Activated naive CD8-positive, alpha-beta T cell treated with anti-CD3 and anti-CD28 coated beads for 36 hours (primary cell): Measurements from ENCODE around the gene PET100. TPM values are rescaled to one million over a fixed set of nuclear protein-coding genes. Genes with fewer than 3 reads are reported as not detected.

Experiments used
- DNase-seq: peaks from one replicate; pipeline ENCODE4 v3.0.0; 2021
- H3K27ac Mint-ChIP-seq: one replicate; pipeline ENCODE4 v1.8.0; 2022; ENCODE audit warnings: mild to moderate bottlenecking, moderate library complexity, mixed read lengths
- H3K27me3 Mint-ChIP-seq: one replicate; pipeline ENCODE4 v1.8.0; 2022; ENCODE audit warnings: mild to moderate bottlenecking, mixed read lengths
- H3K36me3 Mint-ChIP-seq: one replicate; pipeline ENCODE4 v1.8.0; 2021; ENCODE audit warnings: mild to moderate bottlenecking, mixed read lengths
- H3K4me1 Mint-ChIP-seq: one replicate; pipeline ENCODE4 v1.8.0; 2021; ENCODE audit warnings: mixed read lengths
- H3K4me3 Mint-ChIP-seq: one replicate; pipeline ENCODE4 v1.8.0; 2022; ENCODE audit warnings: mild to moderate bottlenecking, moderate library complexity, mixed read lengths
- H3K9me3 Mint-ChIP-seq: one replicate; pipeline ENCODE4 v1.8.0; 2022; ENCODE audit warnings: mixed read lengths
- total RNA-seq, 2 experiments: library from RNA; stranded (reverse); gene quantifications; one replicate each; pipeline ENCODE4 v1.2.3, GENCODE V29; 2021

PET100 gene
- total RNA-seq, 2 experiments from 2014 or later = 83.7 to 86.0 TPM

GRCh38 chr19:7646426-7646700, 16.8 kb downstream of the PET100 start:
- Mint-ChIP-seq H3K27me3 (no peaks in the 10 kb centered on the region), H3K27ac (no peak overlapping the region), H3K36me3 (peaks cover 4% of the 10 kb centered on the region), H3K4me1 (peaks cover 2% of the 10 kb centered on the region), H3K9me3 (no peaks in the 10 kb centered on the region), H3K4me3 (no peak overlapping the region)
- no peak for DNase-seq

GRCh38 chr19:7647156-7647555, 17.6 kb downstream of the PET100 start:
- no peaks in the 10 kb centered on the region for H3K9me3 Mint-ChIP-seq
- no peak for DNase-seq
- peaks cover 3% of the 10 kb centered on the region for H3K27me3 Mint-ChIP-seq
- no peak overlapping the region for H3K4me3 Mint-ChIP-seq
- H3K4me1 Mint-ChIP-seq = peaks cover 4% of the 10 kb centered on the region
- no peak overlapping the region for H3K27ac Mint-ChIP-seq
- H3K36me3 Mint-ChIP-seq = peaks cover 4% of the 10 kb centered on the region

- no peak for DNase-seq
- Mint-ChIP-seq H3K27me3 (peaks cover 6% of the 10 kb centered on the region), H3K4me1 (peaks cover 10% of the 10 kb centered on the region), H3K4me3 (no peak overlapping the region), H3K36me3 (peaks cover under 1% of the 10 kb centered on the region), H3K27ac (no peak overlapping the region), H3K9me3 (no peaks in the 10 kb centered on the region)
Observed at GRCh38 chr19:7648265-7649014, 18.8 kb downstream of the PET100 start.

GRCh38 chr19:7650148-7650547, 20.6 kb downstream of the PET100 start:
- peaks cover 6% of the 10 kb centered on the region for H3K27me3 Mint-ChIP-seq
- no peak overlapping the region for H3K27ac Mint-ChIP-seq
- no peaks in the 10 kb centered on the region for H3K36me3 Mint-ChIP-seq
- no peaks in the 10 kb centered on the region for H3K9me3 Mint-ChIP-seq
- peaks cover 10% of the 10 kb centered on the region for H3K4me1 Mint-ChIP-seq
- H3K4me3 Mint-ChIP-seq = no peak overlapping the region
- no peak for DNase-seq

GRCh38 chr19:7652061-7652641, 22.6 kb downstream of the PET100 start:
- peak; percentile 79 for DNase-seq
- peak overlapping the region; percentile 73 for H3K27ac Mint-ChIP-seq
- no peaks in the 10 kb centered on the region for H3K9me3 Mint-ChIP-seq
- H3K4me3 Mint-ChIP-seq = peak overlapping the region; percentile 59
- H3K36me3 Mint-ChIP-seq = no peaks in the 10 kb centered on the region
- H3K27me3 Mint-ChIP-seq = peaks cover 6% of the 10 kb centered on the region
- peaks cover 19% of the 10 kb centered on the region for H3K4me1 Mint-ChIP-seq

- H3K36me3 Mint-ChIP-seq = no peaks in the 10 kb centered on the region
- H3K4me3 Mint-ChIP-seq = no peak overlapping the region
- no peak overlapping the region for H3K27ac Mint-ChIP-seq
- H3K9me3 Mint-ChIP-seq = no peaks in the 10 kb centered on the region
- peaks cover 33% of the 10 kb centered on the region for H3K4me1 Mint-ChIP-seq
- H3K27me3 Mint-ChIP-seq = peaks cover 6% of the 10 kb centered on the region
- no peak for DNase-seq
Observed at GRCh38 chr19:7654401-7654800, 24.8 kb downstream of the PET100 start.

GRCh38 chr19:7655581-7655980, 26.0 kb downstream of the PET100 start:
- no peaks in the 10 kb centered on the region for H3K36me3 Mint-ChIP-seq
- DNase-seq = no peak
- H3K27me3 Mint-ChIP-seq = peaks cover 6% of the 10 kb centered on the region
- no peak overlapping the region for H3K4me3 Mint-ChIP-seq
- no peak overlapping the region for H3K27ac Mint-ChIP-seq
- no peaks in the 10 kb centered on the region for H3K9me3 Mint-ChIP-seq
- H3K4me1 Mint-ChIP-seq = peaks cover 33% of the 10 kb centered on the region

- peaks cover 30% of the 10 kb centered on the region for H3K4me1 Mint-ChIP-seq
- H3K9me3 Mint-ChIP-seq = no peaks in the 10 kb centered on the region
- peaks cover 2% of the 10 kb centered on the region for H3K27me3 Mint-ChIP-seq
- H3K4me3 Mint-ChIP-seq = peak overlapping the region; percentile 1
- DNase-seq = peak; percentile 76
- H3K27ac Mint-ChIP-seq = peak overlapping the region; percentile 87
- no peaks in the 10 kb centered on the region for H3K36me3 Mint-ChIP-seq
Observed at GRCh38 chr19:7657131-7657751, 27.6 kb downstream of the PET100 start.

- Mint-ChIP-seq H3K4me3 (peak overlapping the region; percentile 77), H3K27me3 (no peaks in the 10 kb centered on the region), H3K4me1 (peaks cover 24% of the 10 kb centered on the region), H3K36me3 (no peaks in the 10 kb centered on the region), H3K9me3 (no peaks in the 10 kb centered on the region), H3K27ac (peak overlapping the region; percentile 87)
- peak; percentile 69 for DNase-seq
Observed at GRCh38 chr19:7658219-7658686, 28.7 kb downstream of the PET100 start.

GRCh38 chr19:7661744-7662538, 32.3 kb downstream of the PET100 start:
- Mint-ChIP-seq H3K9me3 (no peaks in the 10 kb centered on the region), H3K36me3 (no peaks in the 10 kb centered on the region), H3K4me1 (peaks cover 16% of the 10 kb centered on the region), H3K27me3 (no peaks in the 10 kb centered on the region), H3K27ac (no peak overlapping the region), H3K4me3 (no peak overlapping the region)
- no peak for DNase-seq

GRCh38 chr19:7662657-7663056, 33.1 kb downstream of the PET100 start:
- Mint-ChIP-seq H3K4me3 (no peak overlapping the region), H3K27ac (no peak overlapping the region), H3K4me1 (peaks cover 9% of the 10 kb centered on the region), H3K27me3 (no peaks in the 10 kb centered on the region), H3K36me3 (no peaks in the 10 kb centered on the region), H3K9me3 (no peaks in the 10 kb centered on the region)
- DNase-seq = no peak

GRCh38 chr19:7663706-7664105, 34.1 kb downstream of the PET100 start:
- Mint-ChIP-seq H3K27ac (no peak overlapping the region), H3K36me3 (no peaks in the 10 kb centered on the region), H3K27me3 (peaks cover 5% of the 10 kb centered on the region), H3K9me3 (no peaks in the 10 kb centered on the region), H3K4me1 (no peaks in the 10 kb centered on the region), H3K4me3 (no peak overlapping the region)
- no peak for DNase-seq

- Mint-ChIP-seq H3K4me3 (no peak overlapping the region), H3K36me3 (no peaks in the 10 kb centered on the region), H3K27me3 (peaks cover 11% of the 10 kb centered on the region), H3K27ac (no peak overlapping the region), H3K4me1 (peaks cover 5% of the 10 kb centered on the region), H3K9me3 (no peaks in the 10 kb centered on the region)
- DNase-seq = no peak
Observed at GRCh38 chr19:7665076-7665475, 35.5 kb downstream of the PET100 start.

GRCh38 chr19:7668842-7669241, 39.2 kb downstream of the PET100 start, which contains the start of gene RETN:
TSS of gene RETN (plus strand) at chr19:7669049. CDS start at chr19:7669327, 278 bp downstream.
- H3K27ac Mint-ChIP-seq = no peak within 1 kb of the TSS
- H3K9me3 Mint-ChIP-seq = no peaks in the 10 kb centered on the region
- no peaks in the 10 kb centered on the region for H3K36me3 Mint-ChIP-seq
- peaks cover 35% of the 10 kb centered on the region for H3K27me3 Mint-ChIP-seq
- DNase-seq = no peak
- peak within 1 kb of the TSS; percentile 15 for H3K4me3 Mint-ChIP-seq
- peaks cover 12% of the 10 kb centered on the region for H3K4me1 Mint-ChIP-seq

- H3K9me3 Mint-ChIP-seq = peaks cover 2% of the 10 kb centered on the region
- no peak overlapping the region for H3K27ac Mint-ChIP-seq
- H3K4me3 Mint-ChIP-seq = peak overlapping the region; percentile 15
- H3K36me3 Mint-ChIP-seq = no peaks in the 10 kb centered on the region
- H3K4me1 Mint-ChIP-seq = peaks cover 14% of the 10 kb centered on the region
- DNase-seq = no peak
- H3K27me3 Mint-ChIP-seq = peaks cover 43% of the 10 kb centered on the region
Observed at GRCh38 chr19:7669641-7670040, 40.0 kb downstream of the PET100 start.
